ENCODE results near the gene NPTXR. TPM values are rescaled to one million over a fixed set of nuclear protein-coding genes. Genes with fewer than 3 reads are reported as not detected.
A peak's percentile ranks its signal among the peaks of the same experiment; 100 is the strongest.

Gene NPTXR
- total RNA-seq, 1 donor from 2014 or later = 0.58 TPM

GRCh38 chr22:38872831-38873248 lies 29.0 kb upstream of the NPTXR start:
- DNase-seq (ENCODE audit: low read depth) = no peak
- no peak for TF ChIP-seq CTCF (conservative IDR thresholded peaks at IDR 0.05; ENCODE audit: low read depth, low read length)
- peak overlapping the region; percentile 76 for H3K4me3 ChIP-seq (ENCODE audit: low read depth, low read length)

- DNase-seq (ENCODE audit: low read depth) = no peak
- H3K4me3 ChIP-seq (ENCODE audit: low read depth, low read length) = peak within 1 kb of the TSS; percentile 76
- no peak for TF ChIP-seq CTCF (conservative IDR thresholded peaks at IDR 0.05; ENCODE audit: low read depth, low read length)
Measured at GRCh38 chr22:38872172-38872830, 28.5 kb upstream of the NPTXR start, which contains the start of gene CBX6. TSS of gene CBX6 (minus strand) at chr22:38872216. CDS start at chr22:38872190, 26 bp downstream.

- peak overlapping the region; percentile 76 for H3K4me3 ChIP-seq (ENCODE audit: low read depth, low read length)
- no peak for DNase-seq (ENCODE audit: low read depth)
- TF ChIP-seq CTCF (conservative IDR thresholded peaks at IDR 0.05; ENCODE audit: low read depth, low read length) = no peak
Measured at GRCh38 chr22:38871360-38872171, 27.7 kb upstream of the NPTXR start.

GRCh38 chr22:38870791-38871359 lies 27.0 kb upstream of the NPTXR start:
- TF ChIP-seq CTCF (conservative IDR thresholded peaks at IDR 0.05; ENCODE audit: low read depth, low read length) = no peak
- peak overlapping the region; percentile 76 for H3K4me3 ChIP-seq (ENCODE audit: low read depth, low read length)
- DNase-seq (ENCODE audit: low read depth) = no peak

GRCh38 chr22:38870312-38870741 lies 26.5 kb upstream of the NPTXR start:
- H3K4me3 ChIP-seq (ENCODE audit: low read depth, low read length) = peak overlapping the region; percentile 76
- DNase-seq (ENCODE audit: low read depth) = no peak
- TF ChIP-seq CTCF (conservative IDR thresholded peaks at IDR 0.05; ENCODE audit: low read depth, low read length) = peak; percentile 93

- no peak overlapping the region for H3K4me3 ChIP-seq (ENCODE audit: low read depth, low read length)
- DNase-seq (ENCODE audit: low read depth) = no peak
- no peak for TF ChIP-seq CTCF (conservative IDR thresholded peaks at IDR 0.05; ENCODE audit: low read depth, low read length)
Measured at GRCh38 chr22:38869663-38870062, 25.8 kb upstream of the NPTXR start.

All from epithelial cell of proximal tubule (primary cell).